GM19395 (cell line): ENCODE results near the gene MAPK8IP1.
A peak's percentile ranks its signal among the peaks of the same experiment; 100 is the strongest.

Source experiments
- ATAC-seq: cut with Tn5 transposase; IDR thresholded peaks from one replicate; pipeline ENCODE4 v1.9.1; 2021; ENCODE audit warnings: mild to moderate bottlenecking, moderate library complexity; ENCODE audit not compliant: unreplicated experiment

Gene MAPK8IP1

DNA sequence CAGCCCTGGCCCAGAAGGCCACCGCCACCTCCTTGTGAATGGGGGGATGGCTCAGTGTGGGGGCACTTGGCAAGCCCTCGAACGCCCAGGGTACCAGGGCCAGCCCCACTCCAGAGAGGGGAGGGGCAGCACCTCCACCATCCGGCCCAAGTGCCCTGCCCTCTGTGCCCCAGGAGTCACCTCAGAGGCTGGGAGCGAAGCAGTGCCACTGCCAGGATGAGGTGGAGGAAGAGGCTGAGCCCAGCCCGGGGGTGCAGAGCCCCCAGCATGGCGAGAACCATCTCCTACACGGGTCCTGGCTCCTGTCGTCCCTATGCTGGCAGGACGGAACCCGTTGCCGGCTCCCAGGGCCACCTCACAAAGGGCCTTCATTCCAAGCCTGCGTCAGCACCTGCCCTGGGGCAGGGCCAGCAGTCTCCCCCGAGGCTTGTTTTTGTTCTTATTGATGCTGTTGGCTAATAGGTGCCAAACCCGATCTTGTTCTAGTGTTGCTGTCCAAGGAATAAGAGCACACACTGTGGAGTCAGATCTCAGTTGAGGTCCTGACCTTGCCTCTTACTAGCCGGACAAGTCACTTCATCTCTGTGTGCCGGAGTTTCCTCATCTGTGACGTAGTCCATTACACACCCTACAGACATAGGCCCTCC, 21.6 kb downstream of the MAPK8IP1 start, which contains the start of gene FREY1:
Gene FREY1 (minus strand): TSS at position 307 of the 647 bp plus-strand sequence. CDS start 26 bp downstream, at position 281.
- no peak for ATAC-seq

- ATAC-seq = no peak
Measured at GRCh38 chr11:45907911-45908370, 22.5 kb downstream of the MAPK8IP1 start.

DNA sequence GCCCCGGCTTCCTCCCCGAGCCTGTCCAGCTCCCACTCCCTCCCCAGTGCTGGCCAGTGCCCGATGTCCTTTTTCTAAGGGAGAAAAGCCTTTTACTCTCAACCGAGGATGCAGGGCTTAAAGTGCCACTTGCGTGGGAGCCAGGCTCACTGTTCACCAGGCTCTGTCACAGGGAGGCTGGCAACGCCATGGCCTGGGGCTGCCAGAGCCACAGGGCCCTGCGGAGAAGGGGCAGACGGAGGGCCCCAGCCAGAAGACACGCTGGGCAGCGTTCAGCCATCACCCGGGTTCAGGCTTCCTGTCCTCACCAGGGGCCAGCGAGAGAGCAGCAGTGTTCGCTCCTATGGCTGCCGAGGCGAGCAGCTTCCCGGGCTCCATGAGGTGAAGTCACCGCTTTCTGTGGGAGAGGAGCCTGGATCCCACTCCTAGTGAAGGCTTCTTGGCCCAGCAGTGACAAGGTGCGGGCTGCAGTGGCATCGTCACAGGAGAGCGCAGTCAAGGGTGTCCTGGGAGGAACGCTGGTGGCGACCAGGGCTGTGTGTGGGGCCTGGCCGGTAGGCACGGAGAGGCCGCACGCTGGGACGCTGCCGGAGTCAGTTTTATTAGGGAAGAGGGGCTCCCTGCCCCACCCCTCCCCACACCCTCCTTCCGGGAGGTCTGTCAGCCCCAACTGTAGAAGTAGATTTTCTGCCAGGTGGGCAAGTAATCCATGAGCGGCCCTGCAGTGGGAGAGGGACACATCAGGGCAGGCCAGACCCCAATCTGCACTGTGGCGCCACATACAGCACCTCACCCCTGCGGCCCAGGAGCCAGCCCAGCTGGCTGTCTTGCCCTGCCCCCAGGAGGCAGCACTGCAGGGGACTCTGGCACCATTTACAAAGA, 24.4 kb downstream of the MAPK8IP1 start:
- ATAC-seq = no peak

GRCh38 chr11:45910623-45911022, 25.2 kb downstream of the MAPK8IP1 start:
- ATAC-seq = no peak

GRCh38 chr11:45913514-45913913, 28.1 kb downstream of the MAPK8IP1 start:
- no peak for ATAC-seq

- ATAC-seq = no peak
Measured at GRCh38 chr11:45913942-45914635, 28.6 kb downstream of the MAPK8IP1 start.

DNA sequence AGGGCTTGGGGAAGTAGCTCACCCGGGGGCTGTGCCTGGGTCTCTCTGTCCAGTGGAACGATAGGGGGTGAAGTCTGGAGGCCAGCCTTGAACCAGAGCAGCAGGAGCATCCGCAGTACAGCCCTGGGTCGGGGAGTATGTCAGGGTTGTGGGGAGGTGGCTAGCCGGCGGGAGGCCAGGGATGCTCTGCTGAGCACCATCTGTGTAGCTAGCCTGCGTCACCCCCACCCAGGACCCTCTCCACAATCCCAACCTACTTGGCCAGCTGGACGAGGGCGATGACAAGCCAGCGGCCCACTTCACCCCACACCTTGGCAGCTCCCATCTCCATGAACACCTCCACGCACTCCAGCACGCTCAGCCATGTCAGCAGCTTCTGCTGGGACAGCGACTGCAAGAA, 30.0 kb downstream of the MAPK8IP1 start:
- no peak for ATAC-seq

DNA sequence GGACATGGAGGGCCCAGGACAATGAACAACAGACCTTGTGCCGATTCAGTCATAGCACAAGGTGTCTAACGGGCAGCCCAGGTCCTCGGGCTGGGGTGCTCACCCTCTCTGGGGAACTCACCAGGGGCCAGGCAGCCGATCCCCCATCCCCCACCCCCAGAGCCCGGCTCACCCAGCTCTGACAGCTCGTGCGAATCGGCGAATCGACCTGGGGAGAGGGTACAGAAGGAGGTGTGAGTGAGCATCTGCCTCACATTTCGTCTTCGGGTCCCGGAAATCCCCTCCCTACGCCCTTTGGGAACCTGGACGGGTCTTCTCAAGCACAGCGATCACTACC, 31.8 kb downstream of the MAPK8IP1 start:
- ATAC-seq = no peak

DNA sequence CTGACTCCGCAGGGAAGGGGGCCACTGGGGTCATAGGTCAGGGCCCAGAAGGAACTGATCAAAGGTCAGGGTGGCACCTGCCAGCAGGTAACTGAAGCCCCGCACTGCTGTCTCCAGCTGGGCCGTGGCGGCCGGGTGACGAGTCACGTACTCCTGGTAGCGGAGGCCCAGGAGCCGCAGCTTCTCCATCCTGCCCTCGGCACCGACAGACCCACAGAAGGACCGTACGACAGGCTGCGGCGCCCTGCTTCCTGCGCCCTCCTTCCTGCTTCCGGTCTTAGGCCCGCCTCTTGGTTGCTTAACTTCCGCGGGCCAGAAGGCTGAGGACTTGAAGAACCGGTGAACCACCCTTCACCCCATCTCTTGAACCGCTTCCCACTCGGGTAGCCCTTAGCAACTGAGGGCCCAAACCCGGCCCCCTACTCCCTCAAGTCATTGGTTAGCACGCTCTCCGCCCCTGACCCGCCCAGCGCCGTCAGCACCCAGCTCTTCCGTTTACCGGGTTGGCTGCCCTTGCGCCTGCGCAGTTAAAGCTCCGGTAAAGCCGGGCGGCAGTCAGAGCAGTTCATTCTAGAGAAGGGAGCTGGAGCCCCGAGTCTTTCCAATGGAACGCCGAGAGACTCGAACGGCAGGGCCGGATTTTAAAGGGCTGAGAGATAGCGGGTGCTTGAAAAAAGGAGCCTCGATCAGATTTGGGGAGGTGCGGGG, 32.3 kb downstream of the MAPK8IP1 start, which contains the start of gene PEX16:
Gene PEX16 (minus strand): TSS at position 255 of the 708 bp plus-strand sequence. CDS start 66 bp downstream, at position 189.
- peak; percentile 88 for ATAC-seq

- peak; percentile 47 for ATAC-seq
Measured at GRCh38 chr11:45918331-45918941, 33.0 kb downstream of the MAPK8IP1 start.

- ATAC-seq = no peak
Measured at GRCh38 chr11:45918962-45919675, 33.7 kb downstream of the MAPK8IP1 start.

DNA sequence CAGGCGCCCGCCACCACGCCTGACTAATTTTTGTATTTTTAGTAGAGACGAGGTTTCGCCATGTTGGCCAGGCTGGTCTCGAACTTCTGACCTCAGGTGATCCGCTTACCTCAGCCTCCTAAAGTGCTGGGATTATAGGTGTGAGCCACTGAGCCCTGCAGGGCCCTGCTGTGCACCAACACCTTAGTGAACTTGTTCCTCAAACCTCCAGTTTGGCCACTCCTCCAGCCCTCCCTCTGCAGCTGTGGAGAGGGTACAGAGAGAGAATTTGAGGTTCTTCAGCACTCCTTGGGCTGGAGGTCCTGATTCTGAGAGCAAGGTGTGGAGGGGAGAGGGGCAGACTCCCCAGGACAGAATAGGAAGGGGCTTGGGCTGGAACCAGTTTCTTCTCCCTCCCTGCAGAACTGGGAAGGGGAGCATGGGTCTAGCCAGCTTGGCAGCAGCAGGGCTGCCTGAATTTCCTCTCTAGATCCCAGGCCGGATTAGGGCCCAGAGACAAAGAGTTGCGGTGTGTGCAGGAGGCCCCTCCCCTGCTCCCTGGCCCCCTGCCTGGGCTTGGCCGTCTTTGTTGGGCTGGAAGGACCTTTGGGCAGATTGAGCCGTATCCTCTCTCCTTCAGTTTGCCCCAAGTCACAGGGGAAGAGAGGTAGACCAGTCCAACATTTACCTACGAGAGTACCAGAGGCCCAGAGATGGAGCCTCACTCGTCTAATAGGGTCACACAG, 34.5 kb downstream of the MAPK8IP1 start:
- ATAC-seq = no peak

DNA sequence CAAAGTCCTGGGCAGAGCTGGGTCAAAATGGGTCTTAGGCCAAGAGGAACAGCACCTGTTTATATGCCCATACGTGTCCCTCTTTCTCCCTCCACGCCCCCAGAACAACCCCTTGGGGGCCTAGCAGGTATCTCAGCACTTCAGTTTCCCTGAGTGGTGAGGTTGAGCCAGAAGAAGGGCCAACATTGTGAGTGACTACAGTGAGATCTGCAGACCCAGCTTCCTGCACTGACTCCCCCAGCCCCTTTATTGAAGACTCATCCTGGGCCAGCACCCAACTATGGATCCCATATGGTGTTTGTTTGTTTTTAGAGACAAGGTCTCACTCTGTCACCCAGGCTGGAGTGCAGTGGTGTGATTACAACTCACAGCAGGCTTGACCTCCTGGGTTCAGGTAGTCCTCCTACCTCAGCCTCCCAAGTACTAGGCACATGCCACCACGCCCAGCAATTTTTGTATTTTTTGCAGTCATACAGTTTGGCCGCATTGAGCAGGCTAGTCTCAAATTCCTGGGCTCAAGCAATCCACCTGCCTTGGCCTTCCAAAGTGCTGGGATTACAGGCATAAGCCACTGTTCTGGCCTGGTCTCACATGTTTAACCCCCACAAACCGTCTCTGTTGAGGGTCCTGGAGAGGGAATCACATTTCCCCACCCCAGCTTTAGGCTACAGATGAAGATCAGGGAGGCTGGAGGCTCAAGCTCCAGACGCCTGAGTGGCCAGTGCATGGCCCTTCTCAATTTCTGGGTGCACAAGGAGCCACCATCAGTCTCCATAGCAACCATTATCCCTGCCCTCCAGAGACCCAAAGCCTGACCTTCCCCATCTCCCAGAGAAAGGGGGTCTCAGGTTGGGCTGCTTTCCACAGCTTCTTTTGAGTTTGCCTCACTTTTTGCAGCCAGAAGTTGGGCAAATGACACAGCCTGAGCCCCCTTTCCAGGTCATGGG, 35.4 kb downstream of the MAPK8IP1 start:
- ATAC-seq = no peak

- ATAC-seq = no peak
Measured at GRCh38 chr11:45921561-45922424, 36.3 kb downstream of the MAPK8IP1 start.

GRCh38 chr11:45922425-45923082, 37.1 kb downstream of the MAPK8IP1 start, which contains the start of gene LARGE2:
Gene LARGE2, plus strand, starts transcription at chr11:45922656. Its CDS starts 227 bp downstream, at chr11:45922883.
- no peak for ATAC-seq
